ENCODE data around the gene NPLOC4. TPM values are rescaled to one million over a fixed set of nuclear protein-coding genes. Genes with fewer than 3 reads are reported as not detected.
A peak's percentile ranks its signal among the peaks of the same experiment; 100 is the strongest.

The NPLOC4 gene
- polyA plus RNA-seq, 1 of the 3 experiments (the other 2 are of a cell fraction) = 88.6 TPM

DNA sequence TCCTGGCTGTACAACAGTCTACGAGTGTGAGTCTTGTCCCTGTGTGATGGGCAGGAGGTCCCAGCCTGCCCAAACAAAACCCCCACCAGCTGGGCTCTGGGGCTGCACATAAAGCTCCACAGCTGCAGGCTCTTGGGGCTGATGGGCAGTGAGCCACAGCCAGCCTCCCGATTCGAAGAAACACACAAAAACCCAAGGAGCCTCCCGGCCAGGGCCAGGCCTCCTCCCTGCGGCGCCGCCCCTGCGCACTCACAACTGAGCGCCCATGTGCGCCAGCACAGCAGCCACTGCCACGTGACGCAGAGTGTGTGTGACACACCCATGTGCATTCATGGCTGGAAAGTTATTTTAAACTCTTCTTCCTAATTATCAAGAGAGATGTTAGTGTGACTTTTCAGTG lies 54.2 kb downstream of the NPLOC4 start:
- Histone ChIP-seq H2AFZ (ENCODE audit: low read depth) (no peak overlapping the region), H3K9me3 (no peaks in the 10 kb centered on the region), H3K27me3 (ENCODE audit: insufficient read depth) (no peaks in the 10 kb centered on the region), H3K4me1 (ENCODE audit: control insufficient read depth in 1 of 2, insufficient read depth in 2 of 2, low read depth in 1 of 2, low read length in 1 of 2) (peaks cover 0 to 26% of the 10 kb centered on the region in 2 experiments; a peak in 2 of 4 replicates), H4K20me1 (ENCODE audit: insufficient read depth) (peaks cover 10% of the 10 kb centered on the region; the same call in 1 of the 2 replicates), H3K9me2 (no peaks in the 10 kb centered on the region), H3K36me3 (replicated peaks in 1 of 2; ENCODE audit: control insufficient read depth in 1 of 2, insufficient read depth in 2 of 2, low read length in 1 of 2) (peaks cover 36 to 71% of the 10 kb centered on the region in 2 experiments), H3K4me3 (ENCODE audit: low read depth in 2 of 2, low read length in 1 of 2) (no peak overlapping the region), H3K4me2 (0 out of 2 replicates have a peak overlapping the region, but pooled peaks have one; percentile 21), H3K9ac (no peak overlapping the region), H3F3A (replicated peaks; ENCODE audit: insufficient read depth) (peaks cover 27% of the 10 kb centered on the region), H3K79me2 (ENCODE audit: insufficient read depth) (peaks cover 48% of the 10 kb centered on the region), H3K27ac (ENCODE audit: low read depth in 2 of 2, low read length in 1 of 2) (peak overlapping the region in 1 of 2 experiments; percentile 6; a peak in 1 of 4 replicates)
- ChIA-PET CTCF (interaction anchor here (1.0 to 1.6 kb wide), 3 partner anchors 10 to 142 kb away, joined by 3 to 6 read pairs (median 3); no protein-coding TSS in a partner anchor), POLR2A (no interaction called here)
- WGBS (ENCODE audit: low lambda C conversion rate) = 97% methylated on average over 11 of the region's 12 CpGs
- no peak for TF ChIP-seq JUND (IDR thresholded peaks at IDR 0.05)
- no peak for TF ChIP-seq NRF1 (IDR thresholded peaks at IDR 0.05; ENCODE audit: low read depth, low read length)
- DNase-seq = no peak

- H3K9me2 ChIP-seq = no peaks in the 10 kb centered on the region
- TF ChIP-seq TAF1 (IDR thresholded peaks at IDR 0.05; ENCODE audit: borderline replicate concordance, low read depth, low read length) (no peak), FOSL2 (IDR thresholded peaks at IDR 0.05; ENCODE audit: borderline replicate concordance, low read depth) (peak; percentile 46)
- H3K4me3 ChIP-seq (ENCODE audit: low read depth in 2 of 2, low read length in 1 of 2) = no peak overlapping the region
- H3K4me1 ChIP-seq (ENCODE audit: control insufficient read depth in 1 of 2, insufficient read depth in 2 of 2, low read depth in 1 of 2, low read length in 1 of 2) = peaks cover 0 to 30% of the 10 kb centered on the region in 2 experiments; a peak in 2 of 4 replicates
- no peak for DNase-seq
- peaks cover 50% of the 10 kb centered on the region for H3K79me2 ChIP-seq (ENCODE audit: insufficient read depth)
- no peaks in the 10 kb centered on the region for H3K9me3 ChIP-seq
- 0 out of 2 replicates have a peak overlapping the region, but pooled peaks have one; percentile 21 for H3K4me2 ChIP-seq
- no peaks in the 10 kb centered on the region for H3K27me3 ChIP-seq (ENCODE audit: insufficient read depth)
- WGBS (ENCODE audit: low lambda C conversion rate) = 60% methylated on average over 5 of the region's 5 CpGs
- peaks cover 36 to 69% of the 10 kb centered on the region in 2 experiments for H3K36me3 ChIP-seq (replicated peaks in 1 of 2; ENCODE audit: control insufficient read depth in 1 of 2, insufficient read depth in 2 of 2, low read length in 1 of 2)
- no peak overlapping the region for H2AFZ ChIP-seq (ENCODE audit: low read depth)
- H3K27ac ChIP-seq (ENCODE audit: low read depth in 2 of 2, low read length in 1 of 2) = peak overlapping the region in 1 of 2 experiments; percentile 6; a peak in 1 of 4 replicates
- peaks cover 10% of the 10 kb centered on the region; the same call in 1 of the 2 replicates for H4K20me1 ChIP-seq (ENCODE audit: insufficient read depth)
- no peak overlapping the region for H3K9ac ChIP-seq
- peaks cover 31% of the 10 kb centered on the region for H3F3A ChIP-seq (replicated peaks; ENCODE audit: insufficient read depth)
- ChIA-PET POLR2A (no interaction called here), CTCF (interaction anchor here (1.0 to 1.6 kb wide), 3 partner anchors 9 to 141 kb away, joined by 3 to 6 read pairs (median 3); no protein-coding TSS in a partner anchor)
Measured at GRCh38 chr17:81582341-81582740, 54.6 kb downstream of the NPLOC4 start.

DNA sequence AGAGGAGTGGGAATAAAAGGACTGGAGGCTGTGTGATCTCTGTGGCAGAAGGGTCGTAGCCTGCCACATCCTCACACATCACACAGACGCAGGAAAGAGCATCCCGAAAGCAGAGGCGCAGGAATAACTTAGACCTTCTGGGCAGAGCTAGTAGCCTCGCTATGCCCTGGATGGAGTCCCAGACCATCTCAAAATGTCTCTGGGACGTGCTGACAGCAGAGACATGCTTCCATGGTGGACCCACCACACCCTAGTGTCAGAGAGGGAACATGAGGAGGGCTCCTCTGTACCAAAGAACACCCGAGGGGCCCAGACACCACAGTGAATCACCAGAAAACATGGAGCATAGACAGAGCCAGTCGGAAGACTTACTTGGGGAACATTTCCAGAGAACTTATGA lies 55.2 kb downstream of the NPLOC4 start:
- Histone ChIP-seq H3K4me3 (ENCODE audit: low read depth in 2 of 2, low read length in 1 of 2) (no peak overlapping the region), H3K27ac (ENCODE audit: low read depth in 2 of 2, low read length in 1 of 2) (no peak overlapping the region), H3K9me2 (no peaks in the 10 kb centered on the region), H3K4me1 (ENCODE audit: control insufficient read depth in 1 of 2, insufficient read depth in 2 of 2, low read depth in 1 of 2, low read length in 1 of 2) (peaks cover 2 to 36% of the 10 kb centered on the region in 2 experiments; a peak in 3 of 4 replicates), H2AFZ (ENCODE audit: low read depth) (no peak overlapping the region), H3K4me2 (0 out of 2 replicates have a peak overlapping the region, but pooled peaks have one; percentile 21), H3K27me3 (ENCODE audit: insufficient read depth) (no peaks in the 10 kb centered on the region), H3K36me3 (replicated peaks in 1 of 2; ENCODE audit: control insufficient read depth in 1 of 2, insufficient read depth in 2 of 2, low read length in 1 of 2) (peaks cover 33 to 65% of the 10 kb centered on the region in 2 experiments), H3K9ac (no peak overlapping the region), H3K9me3 (no peaks in the 10 kb centered on the region), H3K79me2 (ENCODE audit: insufficient read depth) (peaks cover 47% of the 10 kb centered on the region), H4K20me1 (ENCODE audit: insufficient read depth) (peaks cover 10% of the 10 kb centered on the region; the same call in 1 of the 2 replicates), H3F3A (replicated peaks; ENCODE audit: insufficient read depth) (peaks cover 34% of the 10 kb centered on the region)
- WGBS (ENCODE audit: low lambda C conversion rate) = 92% methylated on average over 8 of the region's 8 CpGs
- DNase-seq = no peak
- POLR2A ChIA-PET = no interaction called here
- CTCF ChIA-PET = interaction anchor here (1.0 to 1.6 kb wide), 4 partner anchors 9 to 141 kb away, joined by 3 to 6 read pairs (median 3); partner anchors contain the start of gene FAAP100
- TF ChIP-seq NRF1 (IDR thresholded peaks at IDR 0.05; ENCODE audit: low read depth, low read length) (no peak), USF2 (IDR thresholded peaks at IDR 0.05; ENCODE audit: borderline replicate concordance, low read depth, low read length) (no peak), ELF1 (IDR thresholded peaks at IDR 0.05) (no peak), GABPA (IDR thresholded peaks at IDR 0.05; ENCODE audit: low read depth) (no peak), FOSL2 (IDR thresholded peaks at IDR 0.05; ENCODE audit: borderline replicate concordance, low read depth) (no peak), GATA2 (CRISPR knock-in tag; IDR thresholded peaks at IDR 0.05) (no peak), JUND (IDR thresholded peaks at IDR 0.05) (no peak), RXRA (IDR thresholded peaks at IDR 0.05; ENCODE audit: borderline replicate concordance, low read depth) (no peak), YY1 (IDR thresholded peaks at IDR 0.05; ENCODE audit: low read depth) (no peak), FOXJ3 (CRISPR knock-in tag; IDR thresholded peaks at IDR 0.05) (no peak), MXI1 (IDR thresholded peaks at IDR 0.05; ENCODE audit: low read depth, low read length) (no peak), MEF2A (IDR thresholded peaks at IDR 0.05; ENCODE audit: borderline replicate concordance, low read depth) (no peak), NFIC (IDR thresholded peaks at IDR 0.05; ENCODE audit: borderline replicate concordance) (no peak)
- TF ChIP-seq, protein P1, sequence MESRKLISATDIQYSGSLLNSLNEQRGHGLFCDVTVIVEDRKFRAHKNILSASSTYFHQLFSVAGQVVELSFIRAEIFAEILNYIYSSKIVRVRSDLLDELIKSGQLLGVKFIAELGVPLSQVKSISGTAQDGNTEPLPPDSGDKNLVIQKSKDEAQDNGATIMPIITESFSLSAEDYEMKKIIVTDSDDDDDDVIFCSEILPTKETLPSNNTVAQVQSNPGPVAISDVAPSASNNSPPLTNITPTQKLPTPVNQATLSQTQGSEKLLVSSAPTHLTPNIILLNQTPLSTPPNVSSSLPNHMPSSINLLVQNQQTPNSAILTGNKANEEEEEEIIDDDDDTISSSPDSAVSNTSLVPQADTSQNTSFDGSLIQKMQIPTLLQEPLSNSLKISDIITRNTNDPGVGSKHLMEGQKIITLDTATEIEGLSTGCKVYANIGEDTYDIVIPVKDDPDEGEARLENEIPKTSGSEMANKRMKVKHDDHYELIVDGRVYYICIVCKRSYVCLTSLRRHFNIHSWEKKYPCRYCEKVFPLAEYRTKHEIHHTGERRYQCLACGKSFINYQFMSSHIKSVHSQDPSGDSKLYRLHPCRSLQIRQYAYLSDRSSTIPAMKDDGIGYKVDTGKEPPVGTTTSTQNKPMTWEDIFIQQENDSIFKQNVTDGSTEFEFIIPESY (IDR thresholded peaks at IDR 0.05; ENCODE audit: borderline replicate concordance, low read depth) = no peak

Data from SK-N-SH (cell line).